ENCODE measurements around the gene TNPO1. TPM values are rescaled to one million over a fixed set of nuclear protein-coding genes. Genes with fewer than 3 reads are reported as not detected.

TNPO1 gene
- total and polyA plus RNA-seq, 2 of the 13 experiments (the other 11 are each of a cell fraction or from before 2014, with no cell fraction given) = 26.7 to 123 TPM

DNA sequence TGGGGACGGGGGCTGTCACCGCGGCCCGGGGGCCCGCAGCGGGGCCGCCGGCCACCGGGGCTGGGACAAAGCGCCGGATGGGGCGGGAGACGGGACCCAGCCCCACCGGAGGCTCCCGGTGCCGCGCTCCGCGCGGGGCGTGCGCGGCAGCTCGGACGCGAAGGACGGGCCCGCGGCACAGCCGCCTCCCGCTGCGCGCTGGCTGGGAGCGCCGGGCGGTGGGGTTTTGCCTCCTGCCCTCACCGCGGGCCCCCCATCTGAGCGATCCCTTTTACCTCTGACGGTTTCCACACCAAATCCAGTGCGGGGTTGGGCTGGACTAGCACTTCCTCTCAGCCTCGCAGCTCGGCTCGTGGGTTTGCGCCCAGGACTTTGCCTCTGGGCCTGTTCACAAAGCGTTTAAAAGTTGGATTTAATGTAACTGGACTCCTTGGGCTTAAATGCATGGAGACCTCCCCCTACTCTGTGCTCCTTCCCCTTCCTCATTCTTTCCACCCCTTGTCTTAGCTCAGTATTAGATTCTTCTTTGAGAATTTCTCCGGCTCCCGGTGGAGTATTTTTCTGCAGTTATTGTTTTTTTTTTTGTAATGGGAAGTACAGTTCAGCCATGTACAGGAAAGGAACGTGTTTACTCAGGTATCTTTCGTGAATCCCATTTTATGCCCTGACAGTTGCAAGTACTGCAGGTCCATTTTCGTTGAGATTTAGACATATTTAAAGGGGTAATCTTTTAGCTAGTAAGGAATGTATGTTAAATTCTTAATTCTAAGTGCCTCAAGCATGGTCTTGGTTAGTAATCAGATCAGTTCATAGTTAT, 140.1 kb downstream of the TNPO1 start (continued):
- TF ChIP-seq, protein P1, sequence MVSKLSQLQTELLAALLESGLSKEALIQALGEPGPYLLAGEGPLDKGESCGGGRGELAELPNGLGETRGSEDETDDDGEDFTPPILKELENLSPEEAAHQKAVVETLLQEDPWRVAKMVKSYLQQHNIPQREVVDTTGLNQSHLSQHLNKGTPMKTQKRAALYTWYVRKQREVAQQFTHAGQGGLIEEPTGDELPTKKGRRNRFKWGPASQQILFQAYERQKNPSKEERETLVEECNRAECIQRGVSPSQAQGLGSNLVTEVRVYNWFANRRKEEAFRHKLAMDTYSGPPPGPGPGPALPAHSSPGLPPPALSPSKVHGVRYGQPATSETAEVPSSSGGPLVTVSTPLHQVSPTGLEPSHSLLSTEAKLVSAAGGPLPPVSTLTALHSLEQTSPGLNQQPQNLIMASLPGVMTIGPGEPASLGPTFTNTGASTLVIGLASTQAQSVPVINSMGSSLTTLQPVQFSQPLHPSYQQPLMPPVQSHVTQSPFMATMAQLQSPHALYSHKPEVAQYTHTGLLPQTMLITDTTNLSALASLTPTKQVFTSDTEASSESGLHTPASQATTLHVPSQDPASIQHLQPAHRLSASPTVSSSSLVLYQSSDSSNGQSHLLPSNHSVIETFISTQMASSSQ (IDR thresholded peaks at IDR 0.05; ENCODE audit: low read depth) = no peak
- TF ChIP-seq, protein P1 (CRISPR knock-in tag; IDR thresholded peaks at IDR 0.05; ENCODE audit: borderline replicate concordance) = no peak
- TF ChIP-seq, protein P2, sequence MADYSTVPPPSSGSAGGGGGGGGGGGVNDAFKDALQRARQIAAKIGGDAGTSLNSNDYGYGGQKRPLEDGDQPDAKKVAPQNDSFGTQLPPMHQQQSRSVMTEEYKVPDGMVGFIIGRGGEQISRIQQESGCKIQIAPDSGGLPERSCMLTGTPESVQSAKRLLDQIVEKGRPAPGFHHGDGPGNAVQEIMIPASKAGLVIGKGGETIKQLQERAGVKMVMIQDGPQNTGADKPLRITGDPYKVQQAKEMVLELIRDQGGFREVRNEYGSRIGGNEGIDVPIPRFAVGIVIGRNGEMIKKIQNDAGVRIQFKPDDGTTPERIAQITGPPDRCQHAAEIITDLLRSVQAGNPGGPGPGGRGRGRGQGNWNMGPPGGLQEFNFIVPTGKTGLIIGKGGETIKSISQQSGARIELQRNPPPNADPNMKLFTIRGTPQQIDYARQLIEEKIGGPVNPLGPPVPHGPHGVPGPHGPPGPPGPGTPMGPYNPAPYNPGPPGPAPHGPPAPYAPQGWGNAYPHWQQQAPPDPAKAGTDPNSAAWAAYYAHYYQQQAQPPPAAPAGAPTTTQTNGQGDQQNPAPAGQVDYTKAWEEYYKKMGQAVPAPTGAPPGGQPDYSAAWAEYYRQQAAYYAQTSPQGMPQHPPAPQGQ (CRISPR knock-in tag; IDR thresholded peaks at IDR 0.05; ENCODE audit: borderline replicate concordance) = no peak
- TF ChIP-seq STAT5B (CRISPR knock-in tag; IDR thresholded peaks at IDR 0.05) = no peak
- no peak for TF ChIP-seq NCOA2 (CRISPR knock-in tag; IDR thresholded peaks at IDR 0.05)
- no peak for TF ChIP-seq ERF (CRISPR knock-in tag; IDR thresholded peaks at IDR 0.05)
- TF ChIP-seq, protein P3, sequence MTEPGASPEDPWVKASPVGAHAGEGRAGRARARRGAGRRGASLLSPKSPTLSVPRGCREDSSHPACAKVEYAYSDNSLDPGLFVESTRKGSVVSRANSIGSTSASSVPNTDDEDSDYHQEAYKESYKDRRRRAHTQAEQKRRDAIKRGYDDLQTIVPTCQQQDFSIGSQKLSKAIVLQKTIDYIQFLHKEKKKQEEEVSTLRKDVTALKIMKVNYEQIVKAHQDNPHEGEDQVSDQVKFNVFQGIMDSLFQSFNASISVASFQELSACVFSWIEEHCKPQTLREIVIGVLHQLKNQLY (CRISPR knock-in tag; IDR thresholded peaks at IDR 0.05) = no peak
- TF ChIP-seq POLR2AphosphoS5 (IDR thresholded peaks at IDR 0.05; ENCODE audit: low read depth, low read length) = no peak
- TF ChIP-seq, protein P4, sequence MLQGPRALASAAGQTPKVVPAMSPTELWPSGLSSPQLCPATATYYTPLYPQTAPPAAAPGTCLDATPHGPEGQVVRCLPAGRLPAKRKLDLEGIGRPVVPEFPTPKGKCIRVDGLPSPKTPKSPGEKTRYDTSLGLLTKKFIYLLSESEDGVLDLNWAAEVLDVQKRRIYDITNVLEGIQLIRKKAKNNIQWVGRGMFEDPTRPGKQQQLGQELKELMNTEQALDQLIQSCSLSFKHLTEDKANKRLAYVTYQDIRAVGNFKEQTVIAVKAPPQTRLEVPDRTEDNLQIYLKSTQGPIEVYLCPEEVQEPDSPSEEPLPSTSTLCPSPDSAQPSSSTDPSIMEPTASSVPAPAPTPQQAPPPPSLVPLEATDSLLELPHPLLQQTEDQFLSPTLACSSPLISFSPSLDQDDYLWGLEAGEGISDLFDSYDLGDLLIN (CRISPR knock-in tag; IDR thresholded peaks at IDR 0.05; ENCODE audit: borderline replicate concordance) = peak; percentile 13; the same call in 1 of the 2 replicates
- TF ChIP-seq ZNF615 (CRISPR knock-in tag; IDR thresholded peaks at IDR 0.05; ENCODE audit: borderline replicate concordance) = no peak
- TF ChIP-seq MTF1 (CRISPR knock-in tag; IDR thresholded peaks at IDR 0.05) = no peak
- TF ChIP-seq, protein P5, sequence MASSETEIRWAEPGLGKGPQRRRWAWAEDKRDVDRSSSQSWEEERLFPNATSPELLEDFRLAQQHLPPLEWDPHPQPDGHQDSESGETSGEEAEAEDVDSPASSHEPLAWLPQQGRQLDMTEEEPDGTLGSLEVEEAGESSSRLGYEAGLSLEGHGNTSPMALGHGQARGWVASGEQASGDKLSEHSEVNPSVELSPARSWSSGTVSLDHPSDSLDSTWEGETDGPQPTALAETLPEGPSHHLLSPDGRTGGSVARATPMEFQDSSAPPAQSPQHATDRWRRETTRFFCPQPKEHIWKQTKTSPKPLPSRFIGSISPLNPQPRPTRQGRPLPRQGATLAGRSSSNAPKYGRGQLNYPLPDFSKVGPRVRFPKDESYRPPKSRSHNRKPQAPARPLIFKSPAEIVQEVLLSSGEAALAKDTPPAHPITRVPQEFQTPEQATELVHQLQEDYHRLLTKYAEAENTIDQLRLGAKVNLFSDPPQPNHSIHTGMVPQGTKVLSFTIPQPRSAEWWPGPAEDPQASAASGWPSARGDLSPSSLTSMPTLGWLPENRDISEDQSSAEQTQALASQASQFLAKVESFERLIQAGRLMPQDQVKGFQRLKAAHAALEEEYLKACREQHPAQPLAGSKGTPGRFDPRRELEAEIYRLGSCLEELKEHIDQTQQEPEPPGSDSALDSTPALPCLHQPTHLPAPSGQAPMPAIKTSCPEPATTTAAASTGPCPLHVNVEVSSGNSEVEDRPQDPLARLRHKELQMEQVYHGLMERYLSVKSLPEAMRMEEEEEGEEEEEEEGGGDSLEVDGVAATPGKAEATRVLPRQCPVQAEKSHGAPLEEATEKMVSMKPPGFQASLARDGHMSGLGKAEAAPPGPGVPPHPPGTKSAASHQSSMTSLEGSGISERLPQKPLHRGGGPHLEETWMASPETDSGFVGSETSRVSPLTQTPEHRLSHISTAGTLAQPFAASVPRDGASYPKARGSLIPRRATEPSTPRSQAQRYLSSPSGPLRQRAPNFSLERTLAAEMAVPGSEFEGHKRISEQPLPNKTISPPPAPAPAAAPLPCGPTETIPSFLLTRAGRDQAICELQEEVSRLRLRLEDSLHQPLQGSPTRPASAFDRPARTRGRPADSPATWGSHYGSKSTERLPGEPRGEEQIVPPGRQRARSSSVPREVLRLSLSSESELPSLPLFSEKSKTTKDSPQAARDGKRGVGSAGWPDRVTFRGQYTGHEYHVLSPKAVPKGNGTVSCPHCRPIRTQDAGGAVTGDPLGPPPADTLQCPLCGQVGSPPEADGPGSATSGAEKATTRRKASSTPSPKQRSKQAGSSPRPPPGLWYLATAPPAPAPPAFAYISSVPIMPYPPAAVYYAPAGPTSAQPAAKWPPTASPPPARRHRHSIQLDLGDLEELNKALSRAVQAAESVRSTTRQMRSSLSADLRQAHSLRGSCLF (CRISPR knock-in tag; IDR thresholded peaks at IDR 0.05; ENCODE audit: borderline replicate concordance) = no peak
- TF ChIP-seq TOPORS (CRISPR knock-in tag; IDR thresholded peaks at IDR 0.05) = no peak
- TF ChIP-seq, protein P6, sequence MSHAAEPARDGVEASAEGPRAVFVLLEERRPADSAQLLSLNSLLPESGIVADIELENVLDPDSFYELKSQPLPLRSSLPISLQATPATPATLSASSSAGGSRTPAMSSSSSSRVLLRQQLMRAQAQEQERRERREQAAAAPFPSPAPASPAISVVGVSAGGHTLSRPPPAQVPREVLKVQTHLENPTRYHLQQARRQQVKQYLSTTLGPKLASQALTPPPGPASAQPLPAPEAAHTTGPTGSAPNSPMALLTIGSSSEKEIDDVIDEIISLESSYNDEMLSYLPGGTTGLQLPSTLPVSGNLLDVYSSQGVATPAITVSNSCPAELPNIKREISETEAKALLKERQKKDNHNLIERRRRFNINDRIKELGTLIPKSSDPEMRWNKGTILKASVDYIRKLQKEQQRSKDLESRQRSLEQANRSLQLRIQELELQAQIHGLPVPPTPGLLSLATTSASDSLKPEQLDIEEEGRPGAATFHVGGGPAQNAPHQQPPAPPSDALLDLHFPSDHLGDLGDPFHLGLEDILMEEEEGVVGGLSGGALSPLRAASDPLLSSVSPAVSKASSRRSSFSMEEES (CRISPR knock-in tag; IDR thresholded peaks at IDR 0.05) = no peak
